Endothelial cell of umbilical vein (primary cell): Measurements from ENCODE around the gene CACTIN. TPM values are rescaled to one million over a fixed set of nuclear protein-coding genes. Genes with fewer than 3 reads are reported as not detected.

Source experiments
- BruUV-seq: library from RNA; stranded (reverse); fragments of 400-500 nt; replicated peaks from 2 replicates; lab custom pipeline; 2021; lab: Mats Ljungman, UMichigan
- CTCF ChIA-PET: fragments of 300-600, 350-600 bp; sonication (Branson Sonifier 250); formaldehyde crosslinking; loops from one replicate; lab custom pipeline; 2021; ENCODE audit warnings: antibody characterized with exemption, inconsistent platforms; lab: Charles Lee
- POLR2A ChIA-PET: fragments of 300-600, 350-600 bp; sonication (Branson Sonifier 250); formaldehyde crosslinking; loops from one replicate; lab custom pipeline; 2021; ENCODE audit warnings: antibody characterized with exemption, inconsistent platforms; lab: Charles Lee
- DNase-seq: peaks from one replicate; pipeline ENCODE4 v3.0.0-alpha.2; 2011; ENCODE audit warnings: low read depth, low spot score
- FAIRE-seq: peaks from 2 replicates; lab custom pipeline; 2011; peaks lifted over from hg19 to GRCh38; lab: Jason Lieb, UNC
- H2AFZ ChIP-seq: 2 replicates; pipeline ENCODE4 v1.6.0; 2012; ENCODE audit warnings: low read depth, low read length, control low read depth, inconsistent platforms
- H3K27ac ChIP-seq: 2 replicates; pipeline ENCODE4 v1.5.1; 2011; ENCODE audit warnings: low read depth, mild to moderate bottlenecking, control low read depth, low read length, moderate library complexity; ENCODE audit not compliant: insufficient read depth
- H3K27me3 ChIP-seq, 2 experiments: 2 replicates each; pipeline versions ENCODE4 v1.6.0 to v1.6.1; 2011; ENCODE audit warnings: low read length in 2 of 2, mixed read lengths in 1 of 2; ENCODE audit not compliant: control insufficient read depth in 2 of 2, insufficient read depth in 2 of 2
- H3K36me3 ChIP-seq, 2 experiments: 2 replicates in 1 of 2; 3 replicates in 1 of 2; pipeline ENCODE4 v1.5.1; 2011; ENCODE audit warnings: low read length in 2 of 2, mild to moderate bottlenecking in 1 of 2, moderate library complexity in 1 of 2; ENCODE audit not compliant: control insufficient read depth in 2 of 2, insufficient read depth in 2 of 2; ENCODE audit errors: extremely low read depth in 1 of 2
- H3K4me1 ChIP-seq: 3 replicates; pipeline ENCODE4 v1.5.1; 2011; ENCODE audit warnings: mild to moderate bottlenecking, low read length; ENCODE audit not compliant: control insufficient read depth, insufficient read depth; ENCODE audit errors: extremely low read depth
- H3K4me2 ChIP-seq: 2 replicates; pipeline ENCODE4 v1.6.1; 2011; ENCODE audit warnings: low read length, control low read depth, mixed read lengths; ENCODE audit not compliant: insufficient read depth
- H3K4me3 ChIP-seq, 3 experiments: fragments of 200-600 bp in 1 of 3; sonication (generic), shearing (Covaris generic) in 1 of 3; replicated peaks in 1 of 3; 2 replicates each; pipeline ENCODE4 v1.5.1; 2011 to 2016; ENCODE audit warnings: control low read depth in 3 of 3, low read length in 3 of 3, mild to moderate bottlenecking in 2 of 3, inconsistent platforms in 1 of 3, low read depth in 1 of 3, moderate library complexity in 1 of 3; ENCODE audit not compliant: insufficient read depth in 1 of 3
- H3K79me2 ChIP-seq: 2 replicates; pipeline ENCODE4 v1.6.0; 2012; ENCODE audit warnings: low read length, inconsistent platforms; ENCODE audit not compliant: control insufficient read depth, insufficient read depth
- H3K9ac ChIP-seq: replicated peaks from 2 replicates; pipeline ENCODE3; 2011; ENCODE audit warnings: low read length, control low read depth; ENCODE audit not compliant: insufficient read depth; ENCODE audit errors: extremely low read depth
- H3K9me1 ChIP-seq: replicated peaks from 3 replicates; pipeline ENCODE4 v1.6.0; 2011; ENCODE audit warnings: mild to moderate bottlenecking, low read length; ENCODE audit not compliant: control insufficient read depth, insufficient read depth; ENCODE audit errors: extremely low read depth
- H3K9me3 ChIP-seq: replicated peaks from 2 replicates; pipeline ENCODE4 v1.5.1; 2012; ENCODE audit warnings: low read length, inconsistent platforms; ENCODE audit not compliant: control insufficient read depth, insufficient read depth
- H4K20me1 ChIP-seq: replicated peaks from 2 replicates; pipeline ENCODE3; 2011; ENCODE audit warnings: mild to moderate bottlenecking, low read length; ENCODE audit not compliant: control insufficient read depth, insufficient read depth; ENCODE audit errors: extremely low read depth
- EZH2 ChIP-seq: IDR thresholded peaks from 2 replicates; pipeline ENCODE4 v1.6.1; 2012; ENCODE audit warnings: borderline replicate concordance, low read depth, mild to moderate bottlenecking, moderate library complexity, low read length, inconsistent platforms; ENCODE audit not compliant: severe bottlenecking
- FOS ChIP-seq: IDR thresholded peaks from 2 replicates; pipeline ENCODE4 v1.6.1; 2011; ENCODE audit warnings: mild to moderate bottlenecking, low read length, moderate library complexity, borderline replicate concordance; ENCODE audit not compliant: insufficient read depth
- GATA2 ChIP-seq: IDR thresholded peaks from 2 replicates; pipeline ENCODE4 v1.7.0; 2011; ENCODE audit warnings: low read depth, mild to moderate bottlenecking, moderate library complexity, mixed read lengths, low read length; ENCODE audit not compliant: insufficient read length, insufficient read depth
- JUN ChIP-seq: IDR thresholded peaks from 2 replicates; pipeline ENCODE4 v1.6.1; 2011; ENCODE audit warnings: borderline replicate concordance, low read depth; ENCODE audit not compliant: insufficient read length, insufficient read depth
- MYC ChIP-seq: IDR thresholded peaks from one replicate; pipeline ENCODE4 v1.6.1; 2011; ENCODE audit warnings: mild to moderate bottlenecking, low read depth, low read length
- POLR2A ChIP-seq: IDR thresholded peaks from 2 replicates; pipeline ENCODE4 v1.6.1; 2012; ENCODE audit warnings: low read depth, mild to moderate bottlenecking, control low read depth, low read length
- POLR2AphosphoS5 ChIP-seq: IDR thresholded peaks from 2 replicates; pipeline ENCODE4 v1.6.1; 2012; ENCODE audit warnings: low read depth, mild to moderate bottlenecking, control low read depth, low read length, moderate library complexity; ENCODE audit not compliant: insufficient read depth
- dilution Hi-C: fragments of 300-500 bp; cut with MboI; formaldehyde crosslinking; loops from one replicate; pipeline ENCODE4 v1.15.0; 2019; ENCODE audit warnings: low sequenced_read_pairs; ENCODE audit not compliant: extremely low pct_ligation_motif_present
- intact Hi-C: fragments of 100-400 bp; cut with micrococcal nuclease; formaldehyde crosslinking; loops from one replicate; pipeline ENCODE4 v1.10.0; 2022
- polyA plus RNA-seq, 4 experiments: library from polyadenylated mRNA; depleted of rRNA in 3 of 4; stranded (reverse) in 3 of 4; unstranded in 1 of 4; fragments of >200 nt; gene quantifications; 2 replicates each; pipeline versions ENCODE4 v1.2.1 to v1.2.3, GENCODE V29; 2011 to 2012; ENCODE audit warnings: missing spikeins in 1 of 4
- total RNA-seq: library from RNA; stranded (reverse); gene quantifications from 2 replicates; pipeline ENCODE4 v1.2.3, GENCODE V29; 2021
- TF ChIP-seq, protein P1 (sequence below): IDR thresholded peaks from 2 replicates; pipeline ENCODE4 v1.6.1; 2011; ENCODE audit not compliant: insufficient read depth, insufficient read length
- TF ChIP-seq, protein P2 (sequence below), 2 donors: IDR thresholded peaks; 1 replicate in 1 of 2; 2 replicates in 1 of 2; pipeline ENCODE4 v1.5.1; 2011; ENCODE audit warnings: low read length in 2 of 2, mild to moderate bottlenecking in 2 of 2, moderate library complexity in 2 of 2, control low read depth in 1 of 2, inconsistent platforms in 1 of 2, low read depth in 1 of 2; ENCODE audit not compliant: insufficient read depth in 1 of 2; ENCODE audit errors: extremely low read depth in 1 of 2

The CACTIN gene
- total and polyA plus RNA-seq, 2 donors (not counting 3 experiments of a cell fraction or from before 2014, with no cell fraction given): 29.7 to 36.1 TPM

DNA sequence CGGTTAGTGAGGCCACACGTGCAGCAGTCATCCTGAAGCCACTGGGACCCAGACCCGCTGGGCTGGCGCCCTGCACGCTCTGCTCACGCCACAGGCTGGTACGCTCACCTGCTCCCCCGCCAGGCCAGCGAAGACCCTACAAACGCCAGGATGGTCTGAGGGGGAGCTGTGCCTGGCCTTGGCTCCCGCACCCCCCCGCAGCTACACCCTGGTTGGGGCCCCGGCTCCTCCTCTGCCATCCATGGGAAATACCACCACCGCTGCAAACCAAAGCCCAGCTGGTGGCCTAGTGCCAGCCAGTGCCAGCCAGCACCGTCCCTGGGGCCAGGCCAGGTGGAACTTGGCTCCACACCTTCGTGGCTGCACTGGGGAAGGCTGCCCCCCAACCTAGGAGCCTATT lies 23.3 kb upstream of the CACTIN start:
- Histone ChIP-seq H3K4me1 (no peaks in the 10 kb centered on the region), H3K9me1 (no peaks in the 10 kb centered on the region), H2AFZ (no peak overlapping the region), H3K27me3 (no peaks in the 10 kb centered on the region), H3K27ac (no peak overlapping the region), H3K9me3 (no peaks in the 10 kb centered on the region), H3K36me3 (peaks cover 0 to 59% of the 10 kb centered on the region in 2 experiments), H3K4me3 (no peak overlapping the region), H3K79me2 (no peaks in the 10 kb centered on the region), H4K20me1 (no peaks in the 10 kb centered on the region), H3K4me2 (no peak overlapping the region), H3K9ac (no peak overlapping the region)
- TF ChIP-seq FOS (no peak), GATA2 (no peak), POLR2A (no peak), MYC (no peak), POLR2AphosphoS5 (no peak), EZH2 (no peak), JUN (no peak)
- TF ChIP-seq, protein P1, sequence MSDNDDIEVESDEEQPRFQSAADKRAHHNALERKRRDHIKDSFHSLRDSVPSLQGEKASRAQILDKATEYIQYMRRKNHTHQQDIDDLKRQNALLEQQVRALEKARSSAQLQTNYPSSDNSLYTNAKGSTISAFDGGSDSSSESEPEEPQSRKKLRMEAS: no peak
- TF ChIP-seq, protein P2, sequence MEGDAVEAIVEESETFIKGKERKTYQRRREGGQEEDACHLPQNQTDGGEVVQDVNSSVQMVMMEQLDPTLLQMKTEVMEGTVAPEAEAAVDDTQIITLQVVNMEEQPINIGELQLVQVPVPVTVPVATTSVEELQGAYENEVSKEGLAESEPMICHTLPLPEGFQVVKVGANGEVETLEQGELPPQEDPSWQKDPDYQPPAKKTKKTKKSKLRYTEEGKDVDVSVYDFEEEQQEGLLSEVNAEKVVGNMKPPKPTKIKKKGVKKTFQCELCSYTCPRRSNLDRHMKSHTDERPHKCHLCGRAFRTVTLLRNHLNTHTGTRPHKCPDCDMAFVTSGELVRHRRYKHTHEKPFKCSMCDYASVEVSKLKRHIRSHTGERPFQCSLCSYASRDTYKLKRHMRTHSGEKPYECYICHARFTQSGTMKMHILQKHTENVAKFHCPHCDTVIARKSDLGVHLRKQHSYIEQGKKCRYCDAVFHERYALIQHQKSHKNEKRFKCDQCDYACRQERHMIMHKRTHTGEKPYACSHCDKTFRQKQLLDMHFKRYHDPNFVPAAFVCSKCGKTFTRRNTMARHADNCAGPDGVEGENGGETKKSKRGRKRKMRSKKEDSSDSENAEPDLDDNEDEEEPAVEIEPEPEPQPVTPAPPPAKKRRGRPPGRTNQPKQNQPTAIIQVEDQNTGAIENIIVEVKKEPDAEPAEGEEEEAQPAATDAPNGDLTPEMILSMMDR (IDR thresholded peaks at IDR 0.05; ENCODE audit: extremely low read depth in 1 of 2, insufficient read depth in 1 of 2, low read depth in 1 of 2, low read length in 2 of 2): no peak
- CTCF ChIA-PET: no interaction called here
- no TSS peak for BruUV-seq
- POLR2A ChIA-PET: no interaction called here
- no peak for DNase-seq
- dilution Hi-C loops: no loop called here
- FAIRE-seq: no peak
- intact Hi-C loops: no loop called here
